NCI-H446 treated with DMSO at 0.1 percent for 48 hours (cell line): ENCODE results near the gene KCNQ1.

ENCODE experiments used
- DNase-seq: peaks from one replicate; lab custom pipeline; 2025; lab: John Stamatoyannopoulos, UW

The KCNQ1 gene, protein sequence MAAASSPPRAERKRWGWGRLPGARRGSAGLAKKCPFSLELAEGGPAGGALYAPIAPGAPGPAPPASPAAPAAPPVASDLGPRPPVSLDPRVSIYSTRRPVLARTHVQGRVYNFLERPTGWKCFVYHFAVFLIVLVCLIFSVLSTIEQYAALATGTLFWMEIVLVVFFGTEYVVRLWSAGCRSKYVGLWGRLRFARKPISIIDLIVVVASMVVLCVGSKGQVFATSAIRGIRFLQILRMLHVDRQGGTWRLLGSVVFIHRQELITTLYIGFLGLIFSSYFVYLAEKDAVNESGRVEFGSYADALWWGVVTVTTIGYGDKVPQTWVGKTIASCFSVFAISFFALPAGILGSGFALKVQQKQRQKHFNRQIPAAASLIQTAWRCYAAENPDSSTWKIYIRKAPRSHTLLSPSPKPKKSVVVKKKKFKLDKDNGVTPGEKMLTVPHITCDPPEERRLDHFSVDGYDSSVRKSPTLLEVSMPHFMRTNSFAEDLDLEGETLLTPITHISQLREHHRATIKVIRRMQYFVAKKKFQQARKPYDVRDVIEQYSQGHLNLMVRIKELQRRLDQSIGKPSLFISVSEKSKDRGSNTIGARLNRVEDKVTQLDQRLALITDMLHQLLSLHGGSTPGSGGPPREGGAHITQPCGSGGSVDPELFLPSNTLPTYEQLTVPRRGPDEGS

DNA sequence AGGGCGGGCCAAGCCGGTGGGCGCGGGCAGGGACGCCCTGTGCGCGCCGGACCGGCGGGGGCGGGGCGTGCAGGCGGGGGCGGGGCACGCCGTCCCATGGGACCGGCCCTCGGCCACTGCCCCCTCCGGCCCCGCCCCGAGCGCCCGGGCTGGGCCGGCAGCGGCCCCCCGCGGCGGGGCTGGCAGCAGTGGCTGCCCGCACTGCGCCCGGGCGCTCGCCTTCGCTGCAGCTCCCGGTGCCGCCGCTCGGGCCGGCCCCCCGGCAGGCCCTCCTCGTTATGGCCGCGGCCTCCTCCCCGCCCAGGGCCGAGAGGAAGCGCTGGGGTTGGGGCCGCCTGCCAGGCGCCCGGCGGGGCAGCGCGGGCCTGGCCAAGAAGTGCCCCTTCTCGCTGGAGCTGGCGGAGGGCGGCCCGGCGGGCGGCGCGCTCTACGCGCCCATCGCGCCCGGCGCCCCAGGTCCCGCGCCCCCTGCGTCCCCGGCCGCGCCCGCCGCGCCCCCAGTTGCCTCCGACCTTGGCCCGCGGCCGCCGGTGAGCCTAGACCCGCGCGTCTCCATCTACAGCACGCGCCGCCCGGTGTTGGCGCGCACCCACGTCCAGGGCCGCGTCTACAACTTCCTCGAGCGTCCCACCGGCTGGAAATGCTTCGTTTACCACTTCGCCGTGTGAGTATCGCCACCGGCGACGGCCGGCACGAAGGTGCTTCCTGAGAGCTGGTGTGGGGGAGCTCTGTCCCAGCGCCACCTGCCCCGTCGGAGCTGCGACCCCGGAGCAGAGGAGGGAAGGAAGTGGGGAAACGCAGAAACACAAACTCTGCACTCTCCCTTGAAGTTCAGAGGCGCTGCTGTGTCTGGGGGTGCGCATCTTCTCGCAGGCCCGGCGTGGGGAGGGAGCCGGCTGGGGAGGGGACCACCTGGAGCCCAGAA, at the start of gene KCNQ1:
KCNQ1 (plus strand) TSS at position 188 of the 925 bp plus-strand sequence; CDS start at position 279, 91 bp downstream.
- no peak for DNase-seq

DNA sequence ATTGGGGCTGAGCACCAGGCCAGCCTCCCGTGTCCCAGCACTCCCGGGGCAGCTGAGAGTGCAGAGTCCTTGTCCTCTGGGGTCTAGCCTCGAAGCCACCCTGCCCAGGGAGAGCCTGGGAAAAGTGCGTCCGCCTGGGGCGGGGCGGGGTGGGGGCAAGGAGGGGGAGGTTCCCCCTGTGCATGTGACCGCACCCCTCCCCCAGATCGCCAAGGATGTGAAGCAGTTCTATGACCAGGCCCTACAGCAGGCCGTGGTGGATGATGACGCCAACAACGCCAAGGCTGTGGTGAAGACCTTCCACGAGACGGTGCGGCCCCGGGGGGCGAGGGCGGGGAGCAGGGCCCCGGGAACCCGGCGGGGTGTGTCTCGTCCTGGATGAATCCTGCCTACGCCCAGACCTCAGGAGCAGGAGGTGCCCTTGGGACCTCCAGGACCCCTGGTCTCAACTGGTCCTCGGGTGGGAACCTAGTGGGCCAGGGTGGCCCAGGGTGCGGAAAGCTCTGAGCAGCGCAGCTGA, 49.5 kb upstream of the KCNQ1 start:
- DNase-seq, result no peak

DNA sequence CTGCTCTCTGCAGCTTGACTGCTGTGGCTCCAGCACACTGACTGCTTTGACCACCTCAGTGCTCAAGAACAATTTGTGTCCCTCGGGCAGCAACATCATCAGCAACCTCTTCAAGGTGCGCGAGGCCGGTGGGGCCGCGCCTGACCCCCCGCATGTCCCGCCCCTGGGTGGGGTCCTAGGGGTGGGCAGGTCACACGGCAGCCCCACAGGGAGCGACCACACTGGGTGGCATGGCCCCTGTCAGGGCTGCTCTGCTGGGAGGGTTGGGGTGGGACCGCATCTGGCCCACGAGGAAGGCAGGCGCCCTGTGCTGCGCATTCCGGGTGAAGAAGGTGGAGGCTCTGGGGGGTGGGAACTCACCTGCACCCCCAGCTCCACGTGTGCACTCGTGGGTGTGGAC, 49.0 kb upstream of the KCNQ1 start:
- DNase-seq, result no peak

DNA sequence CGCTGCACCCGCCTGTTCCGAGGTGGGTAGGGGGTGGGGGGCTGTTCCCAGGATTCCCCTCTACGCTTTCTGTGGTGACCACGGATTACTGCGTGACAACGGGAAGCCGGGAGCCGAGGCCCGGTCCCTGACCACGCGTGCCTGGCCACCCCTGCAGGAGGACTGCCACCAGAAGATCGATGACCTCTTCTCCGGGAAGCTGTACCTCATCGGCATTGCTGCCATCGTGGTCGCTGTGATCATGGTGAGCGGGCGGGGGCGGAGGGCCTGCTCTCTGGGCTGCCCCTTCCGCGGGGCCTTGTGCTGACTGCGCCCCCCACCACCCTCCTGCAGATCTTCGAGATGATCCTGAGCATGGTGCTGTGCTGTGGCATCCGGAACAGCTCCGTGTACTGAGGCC, 48.3 kb upstream of the KCNQ1 start:
- DNase-seq, result no peak

DNA sequence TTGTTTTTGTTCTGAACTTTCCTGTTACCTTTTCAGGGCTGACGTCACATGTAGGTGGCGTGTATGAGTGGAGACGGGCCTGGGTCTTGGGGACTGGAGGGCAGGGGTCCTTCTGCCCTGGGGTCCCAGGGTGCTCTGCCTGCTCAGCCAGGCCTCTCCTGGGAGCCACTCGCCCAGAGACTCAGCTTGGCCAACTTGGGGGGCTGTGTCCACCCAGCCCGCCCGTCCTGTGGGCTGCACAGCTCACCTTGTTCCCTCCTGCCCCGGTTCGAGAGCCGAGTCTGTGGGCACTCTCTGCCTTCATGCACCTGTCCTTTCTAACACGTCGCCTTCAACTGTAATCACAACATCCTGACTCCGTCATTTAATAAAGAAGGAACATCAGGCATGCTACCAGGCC, 47.8 kb upstream of the KCNQ1 start:
- DNase-seq, result no peak

DNA sequence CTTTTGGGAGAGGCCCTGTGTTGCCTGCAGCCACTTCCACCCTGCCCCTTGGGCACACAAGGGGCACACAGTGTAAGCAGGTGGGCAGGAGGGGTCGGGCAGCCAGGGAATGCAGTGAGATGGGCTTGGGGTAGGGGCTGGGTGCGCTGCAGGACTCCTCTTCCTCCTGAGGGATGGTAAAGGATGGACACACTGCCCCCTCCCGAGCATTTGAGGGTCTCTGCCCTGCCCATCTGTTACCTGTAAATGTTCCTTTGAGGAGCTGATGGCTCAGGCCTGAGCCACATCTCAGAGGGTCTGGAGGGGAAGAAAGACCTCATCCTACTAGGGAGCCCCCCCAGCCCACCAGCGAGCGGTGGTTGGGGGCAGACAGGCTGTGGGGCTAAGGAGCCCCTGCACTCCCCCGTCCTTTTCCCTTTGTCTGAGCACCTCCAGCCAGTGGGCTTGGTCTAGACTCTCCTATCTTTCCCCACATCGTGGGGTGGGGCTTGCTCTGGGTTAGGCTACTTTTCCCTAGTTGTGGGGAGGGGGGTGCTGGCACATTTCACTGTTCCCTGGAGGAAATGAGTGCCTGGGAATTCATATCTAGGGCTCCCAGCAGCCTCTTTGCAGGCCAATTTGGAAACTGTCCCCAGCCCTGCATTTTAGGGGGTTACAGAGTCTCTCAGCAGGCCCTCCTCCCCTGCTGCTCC, 46.0 kb upstream of the KCNQ1 start:
- no peak for DNase-seq

DNA sequence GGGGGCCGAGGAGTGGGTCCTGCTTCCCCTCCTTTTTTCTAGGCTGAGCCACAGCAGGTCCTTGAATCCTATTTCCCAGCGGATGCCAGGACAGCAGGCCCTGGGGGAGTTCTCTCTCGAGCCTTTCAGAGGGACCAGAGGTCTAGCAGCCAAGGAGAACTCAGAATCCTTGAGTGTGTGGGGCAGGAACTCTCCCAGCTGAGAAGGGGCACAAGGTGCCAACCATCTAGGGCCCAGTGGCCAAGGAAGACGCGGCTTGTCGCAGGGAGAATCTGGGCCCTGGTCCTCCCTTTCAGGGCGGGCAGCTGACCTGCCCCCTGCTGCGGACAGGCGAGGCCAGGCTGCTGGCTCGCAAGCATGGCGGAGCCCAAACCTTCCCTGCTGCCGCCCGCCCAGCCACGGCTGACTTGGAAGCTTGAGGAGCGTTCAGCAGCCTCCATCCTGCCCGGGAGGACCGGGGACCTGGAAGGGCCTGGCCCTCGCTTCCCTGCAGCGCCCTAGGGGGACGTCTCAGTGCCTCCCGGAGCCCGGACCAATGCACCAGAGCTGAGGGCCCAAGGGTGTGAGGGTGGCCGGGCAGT, 45.2 kb upstream of the KCNQ1 start:
- DNase-seq, result no peak

DNA sequence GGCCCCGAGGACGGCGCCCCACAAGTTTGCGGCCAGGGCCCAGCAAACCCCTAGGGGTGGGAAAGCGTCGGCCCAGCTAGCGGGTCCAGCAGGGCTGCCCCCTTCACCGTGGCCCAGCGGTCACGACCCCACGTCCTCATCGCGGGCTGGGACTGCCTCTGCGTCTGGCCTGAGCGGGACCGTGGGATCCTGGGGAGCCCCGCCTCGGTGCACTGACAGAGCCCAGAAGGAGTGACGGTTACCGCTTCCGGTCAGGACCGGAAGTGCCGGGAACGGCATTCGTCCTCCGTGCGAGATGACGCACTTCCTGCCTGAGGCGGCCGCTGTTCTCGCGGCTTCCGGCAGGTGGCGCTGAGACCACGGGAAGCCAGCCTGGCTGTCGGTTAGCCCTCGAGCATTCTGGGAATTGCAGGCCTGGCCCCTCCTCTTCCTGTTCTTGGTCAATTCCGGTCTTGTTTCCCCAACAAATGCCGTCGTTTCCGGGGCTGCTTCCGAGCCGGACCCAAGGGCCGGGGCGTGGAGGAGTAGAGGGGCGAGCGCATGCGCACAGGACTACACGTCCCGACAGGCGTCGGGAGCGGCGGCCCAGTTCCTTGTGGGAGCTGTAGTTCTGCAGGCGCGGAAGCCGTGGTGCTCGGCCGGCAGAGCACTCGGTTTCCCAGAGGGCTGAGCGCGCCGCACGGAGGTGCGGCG, 44.6 kb upstream of the KCNQ1 start, which contains the start of gene TSSC4:
TSSC4 (plus strand) TSS at position 682 of the 693 bp plus-strand sequence. CDS start 1,884 bp downstream, outside the sequence.
- peak; percentile 100 for DNase-seq

DNA sequence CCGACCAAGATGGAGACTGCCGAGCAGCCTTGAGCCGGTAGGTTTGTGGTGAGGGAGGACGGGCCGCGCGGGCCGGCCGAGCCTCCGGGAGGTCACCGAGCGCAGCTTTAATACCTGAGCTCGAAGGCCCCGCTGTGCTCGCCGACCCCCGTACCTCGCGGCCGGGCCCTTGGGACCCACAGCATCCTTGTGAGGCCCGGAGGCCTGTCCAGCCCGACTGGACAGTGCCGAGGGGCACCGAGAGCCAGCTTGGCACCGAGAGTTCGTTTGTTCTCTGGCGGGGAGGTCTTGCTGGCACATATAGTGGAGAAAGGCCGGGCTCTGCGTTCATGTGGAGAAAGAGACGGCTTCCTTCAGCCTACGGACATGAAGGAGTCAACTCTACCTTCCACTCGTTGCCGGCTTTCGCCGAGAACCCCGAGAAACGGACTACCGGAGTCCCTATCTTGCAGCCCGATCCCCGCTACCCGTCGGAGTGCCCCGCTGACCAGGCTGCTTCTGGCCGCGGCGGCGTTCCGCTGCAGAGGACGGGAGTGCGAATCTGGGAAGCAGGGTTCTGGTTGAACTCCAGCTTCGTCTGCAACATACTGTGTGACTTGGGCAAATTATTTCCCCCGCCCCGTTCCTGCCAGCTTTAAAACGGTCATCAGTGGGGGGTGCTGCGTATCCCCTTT, 43.9 kb upstream of the KCNQ1 start:
- DNase-seq, result no peak

DNA sequence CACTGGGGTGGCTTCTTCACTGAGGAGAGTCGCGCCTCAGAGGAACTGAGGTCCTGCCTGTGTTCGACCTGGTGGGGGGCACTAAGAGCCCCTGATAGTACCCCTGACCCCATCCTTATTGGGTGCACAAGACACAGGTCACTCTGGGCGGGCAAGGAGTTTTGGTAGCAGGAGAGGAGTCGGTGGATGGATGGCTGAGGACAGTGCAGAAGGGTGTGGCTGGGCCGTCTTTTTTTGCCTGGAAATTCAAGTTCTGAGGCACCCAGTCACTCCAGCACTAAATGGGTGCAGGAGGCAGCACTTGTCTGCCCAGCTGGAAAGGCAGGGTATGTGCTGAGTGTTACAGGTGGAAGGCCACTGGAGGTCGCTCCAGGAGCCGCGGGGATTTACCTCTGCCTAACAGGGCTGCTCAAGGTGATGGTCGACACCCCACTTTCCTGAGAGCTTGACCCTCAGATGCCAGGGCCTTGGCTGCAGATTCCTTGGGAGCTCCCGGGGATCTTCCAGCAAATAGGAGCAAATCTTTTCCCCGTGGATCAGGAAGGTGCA, 43.3 kb upstream of the KCNQ1 start:
- no peak for DNase-seq

DNA sequence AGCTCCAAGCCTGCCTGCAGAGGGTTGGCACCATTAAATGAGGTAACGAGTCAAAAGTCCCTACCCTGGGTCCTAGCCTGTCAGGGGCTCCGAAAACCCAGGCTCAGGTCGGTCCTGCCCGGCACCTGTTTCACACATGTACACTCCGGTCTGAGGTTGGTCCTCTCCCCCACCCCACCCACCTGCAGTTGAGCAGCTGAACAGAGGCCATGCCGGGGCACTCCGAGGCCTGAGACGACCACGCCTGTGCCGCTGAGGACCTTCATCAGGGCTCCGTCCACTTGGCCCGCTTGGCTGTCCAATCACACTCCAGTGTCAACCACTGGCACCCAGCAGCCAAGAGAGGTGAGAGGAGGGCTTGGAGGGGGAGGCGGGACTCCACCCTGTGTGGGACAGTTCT, 42.7 kb upstream of the KCNQ1 start:
- DNase-seq, result no peak

DNA sequence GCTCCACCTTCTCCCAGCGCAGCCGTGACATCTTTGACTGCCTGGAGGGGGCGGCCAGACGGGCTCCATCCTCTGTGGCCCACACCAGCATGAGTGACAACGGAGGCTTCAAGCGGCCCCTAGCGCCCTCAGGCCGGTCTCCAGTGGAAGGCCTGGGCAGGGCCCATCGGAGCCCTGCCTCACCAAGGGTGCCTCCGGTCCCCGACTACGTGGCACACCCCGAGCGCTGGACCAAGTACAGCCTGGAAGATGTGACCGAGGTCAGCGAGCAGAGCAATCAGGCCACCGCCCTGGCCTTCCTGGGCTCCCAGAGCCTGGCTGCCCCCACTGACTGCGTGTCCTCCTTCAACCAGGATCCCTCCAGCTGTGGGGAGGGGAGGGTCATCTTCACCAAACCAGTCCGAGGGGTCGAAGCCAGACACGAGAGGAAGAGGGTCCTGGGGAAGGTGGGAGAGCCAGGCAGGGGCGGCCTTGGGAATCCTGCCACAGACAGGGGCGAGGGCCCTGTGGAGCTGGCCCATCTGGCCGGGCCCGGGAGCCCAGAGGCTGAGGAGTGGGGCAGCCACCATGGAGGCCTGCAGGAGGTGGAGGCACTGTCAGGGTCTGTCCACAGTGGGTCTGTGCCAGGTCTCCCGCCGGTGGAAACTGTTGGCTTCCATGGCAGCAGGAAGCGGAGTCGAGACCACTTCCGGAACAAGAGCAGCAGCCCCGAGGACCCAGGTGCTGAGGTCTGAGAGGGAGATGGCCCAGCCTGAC, 41.7 kb upstream of the KCNQ1 start:
- no peak for DNase-seq

DNA sequence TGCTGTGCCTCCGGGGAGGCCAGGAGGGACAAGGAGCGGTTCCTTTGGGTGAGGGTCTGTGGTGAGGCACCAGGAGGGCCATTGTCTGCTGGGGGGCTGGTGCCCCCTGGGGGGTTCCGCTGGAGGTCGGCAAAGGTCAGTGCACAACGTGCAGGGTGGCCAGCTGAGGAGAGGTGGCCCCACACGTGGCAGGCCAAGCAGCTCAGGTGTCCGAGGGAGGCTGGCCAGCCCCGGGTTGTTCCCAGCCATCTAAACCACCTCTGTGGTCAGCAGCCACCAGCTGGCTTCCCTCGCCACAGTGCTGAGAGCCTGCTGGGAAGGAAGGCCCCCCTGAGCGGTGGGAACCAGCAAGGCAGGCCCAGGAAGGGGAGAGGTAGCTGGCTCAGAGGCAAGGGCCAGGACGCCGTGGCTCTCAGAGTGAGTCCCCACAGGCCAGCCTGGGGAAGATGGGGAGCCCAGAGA, 40.0 kb upstream of the KCNQ1 start:
- no peak for DNase-seq

DNA sequence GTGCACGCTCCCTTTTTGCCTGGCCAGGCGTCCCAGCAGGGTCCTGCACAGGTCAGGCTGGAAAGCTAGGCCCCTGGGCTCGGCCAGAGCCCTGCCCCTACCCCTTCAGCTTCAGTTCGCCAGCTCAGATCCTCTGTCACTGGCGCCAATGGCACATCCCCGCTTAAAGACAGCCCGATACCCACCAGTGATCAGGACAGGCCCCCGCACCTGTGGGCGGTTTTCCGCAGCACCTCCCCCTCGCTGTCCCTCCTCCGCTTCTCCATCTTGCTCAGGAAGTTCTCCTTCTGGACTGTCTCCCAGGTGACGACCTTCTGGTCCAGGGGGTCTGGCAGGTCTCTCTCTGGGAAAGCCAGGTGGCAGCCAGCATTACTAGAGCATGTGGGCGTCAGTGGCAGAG, 38.4 kb upstream of the KCNQ1 start:
- DNase-seq, result no peak

DNA sequence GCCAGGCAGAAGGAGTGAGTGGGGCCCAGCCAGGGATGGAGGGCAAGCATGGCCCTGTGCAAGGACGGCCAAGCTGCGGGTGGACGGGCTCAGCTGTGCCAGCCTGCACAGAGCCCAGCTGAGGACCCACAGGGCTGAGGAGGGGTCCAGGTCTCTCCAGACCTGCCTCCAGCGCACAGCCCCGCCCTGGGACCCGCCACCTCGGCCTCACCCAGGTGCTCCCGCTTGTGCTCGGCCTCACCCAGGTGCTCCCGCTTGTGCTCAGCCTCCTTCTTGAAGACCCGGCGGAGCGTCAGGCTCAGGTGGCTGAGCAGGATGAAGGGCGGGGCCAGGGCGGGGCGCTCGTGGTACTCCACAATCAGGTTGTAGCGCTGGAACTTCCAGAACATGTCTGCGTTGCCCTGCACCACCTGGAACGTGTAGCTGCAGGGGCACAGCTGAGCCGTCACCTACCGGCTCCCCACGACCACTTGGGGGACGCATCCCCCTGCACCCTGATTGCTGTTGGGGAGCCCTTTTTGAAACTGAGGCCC, 37.9 kb upstream of the KCNQ1 start:
- no peak for DNase-seq

DNA sequence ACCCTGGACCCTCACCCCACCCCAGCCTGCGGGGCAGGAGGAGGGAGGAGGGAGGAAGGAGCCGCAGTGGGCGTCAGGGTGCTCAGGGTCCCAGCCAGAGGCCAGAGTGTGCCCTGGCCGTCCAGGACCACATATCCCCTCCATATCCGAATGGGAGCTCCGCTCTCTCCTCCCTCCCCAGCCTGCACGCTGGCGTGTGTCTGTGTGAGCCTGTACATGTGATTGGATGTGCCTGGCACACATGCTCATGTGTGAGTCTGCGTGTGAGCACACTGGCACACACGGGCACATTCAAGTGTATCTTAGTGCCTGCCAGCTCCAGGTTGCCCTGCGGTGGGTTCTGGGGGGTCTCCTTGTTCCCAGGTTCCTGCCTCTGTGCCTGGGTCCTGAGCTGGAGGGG, 36.1 kb upstream of the KCNQ1 start:
- no peak for DNase-seq

DNA sequence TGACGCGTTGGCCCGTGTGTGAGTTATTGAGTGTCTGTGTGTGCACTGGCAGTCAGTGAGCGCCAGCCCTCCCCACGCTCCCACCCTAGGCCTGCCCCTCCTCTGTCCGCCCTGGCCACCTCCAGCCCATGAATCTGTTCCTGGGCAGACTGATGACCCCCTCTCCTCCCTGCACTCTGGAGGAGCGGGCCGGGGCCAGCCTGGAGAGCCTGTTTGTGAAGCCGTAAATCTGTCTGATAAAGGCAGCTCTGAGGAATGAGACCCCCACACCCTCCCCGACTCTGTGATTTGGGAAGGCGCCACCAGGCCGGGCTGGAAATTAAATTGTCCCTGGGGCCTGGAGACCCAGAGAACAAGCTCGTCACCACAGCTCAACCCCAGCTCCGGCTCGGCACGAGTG, 35.7 kb upstream of the KCNQ1 start:
- DNase-seq, result no peak
